Keratinocyte (primary cell): ENCODE data around the gene DCXR. TPM values are rescaled to one million over a fixed set of nuclear protein-coding genes. Genes with fewer than 3 reads are reported as not detected.

Experiments used
- DNase-seq: peaks from one replicate; pipeline ENCODE4 v3.0.0-alpha.2; 2011; ENCODE audit warnings: low read depth, missing footprints, low spot score
- FAIRE-seq: peaks from 2 replicates; lab custom pipeline; 2011; peaks lifted over from hg19 to GRCh38; lab: Jason Lieb, UNC
- H2AFZ ChIP-seq: 2 replicates; pipeline ENCODE4 v1.6.0; 2012; ENCODE audit warnings: low read length, control low read depth, inconsistent platforms; ENCODE audit not compliant: control insufficient read depth
- H3K27ac ChIP-seq: 2 replicates; pipeline ENCODE4 v1.5.1; 2011; ENCODE audit warnings: low read length; ENCODE audit not compliant: control insufficient read depth, insufficient read depth
- H3K27me3 ChIP-seq: 3 replicates; pipeline ENCODE4 v1.6.0; 2011; ENCODE audit warnings: low read length; ENCODE audit not compliant: control insufficient read depth, insufficient read depth; ENCODE audit errors: extremely low read depth
- H3K36me3 ChIP-seq, 2 experiments: 2 replicates in 1 of 2; 3 replicates in 1 of 2; pipeline ENCODE4 v1.5.1; 2011; ENCODE audit warnings: low read length in 2 of 2, mild to moderate bottlenecking in 1 of 2; ENCODE audit not compliant: control insufficient read depth in 2 of 2, insufficient read depth in 2 of 2; ENCODE audit errors: extremely low read depth in 1 of 2
- H3K4me1 ChIP-seq: 3 replicates; pipeline ENCODE4 v1.5.1; 2011; ENCODE audit warnings: low read length; ENCODE audit not compliant: control insufficient read depth, insufficient read depth; ENCODE audit errors: extremely low read depth
- H3K4me2 ChIP-seq: 3 replicates; pipeline ENCODE4 v1.6.0; 2011; ENCODE audit warnings: low read depth, low read length; ENCODE audit not compliant: control insufficient read depth, insufficient read depth; ENCODE audit errors: extremely low read depth
- H3K4me3 ChIP-seq, 3 experiments: fragments of 200-600 bp in 1 of 3; sonication (generic) in 1 of 3; 2 replicates in 2 of 3; 3 replicates in 1 of 3; pipeline ENCODE4 v1.5.1; 2011 to 2016; ENCODE audit warnings: low read length in 3 of 3, mild to moderate bottlenecking in 3 of 3, control low read depth in 2 of 3, inconsistent platforms in 1 of 3, low read depth in 1 of 3, mixed read lengths in 1 of 3, mixed run types in 1 of 3, moderate library complexity in 1 of 3; ENCODE audit not compliant: control insufficient read depth in 2 of 3, insufficient read depth in 2 of 3; ENCODE audit errors: extremely low read depth in 1 of 3
- H3K79me2 ChIP-seq: 2 replicates; pipeline ENCODE4 v1.6.0; 2012; ENCODE audit warnings: low read length; ENCODE audit not compliant: control insufficient read depth, insufficient read depth
- H3K9ac ChIP-seq: 3 replicates; pipeline ENCODE4 v1.6.0; 2011; ENCODE audit warnings: low read length; ENCODE audit not compliant: control insufficient read depth, insufficient read depth; ENCODE audit errors: extremely low read depth
- H3K9me1 ChIP-seq: 3 replicates; pipeline ENCODE4 v1.6.0; 2011; ENCODE audit warnings: low read length; ENCODE audit not compliant: control insufficient read depth, insufficient read depth; ENCODE audit errors: extremely low read depth
- H3K9me3 ChIP-seq: 2 replicates; pipeline ENCODE4 v1.5.1; 2012; ENCODE audit warnings: low read depth, low read length; ENCODE audit not compliant: control insufficient read depth
- H4K20me1 ChIP-seq: 3 replicates; pipeline ENCODE4 v1.6.0; 2011; ENCODE audit warnings: low read length; ENCODE audit not compliant: control insufficient read depth, insufficient read depth; ENCODE audit errors: extremely low read depth
- EZH2 ChIP-seq: IDR thresholded peaks from one replicate; pipeline ENCODE4 v1.6.1; 2012; ENCODE audit warnings: inconsistent platforms, mild to moderate bottlenecking, low read length, moderate library complexity
- dilution Hi-C: fragments of 300-500 bp; cut with MboI; formaldehyde crosslinking; loops from one replicate; pipeline ENCODE4 v1.7.0; 2020; ENCODE audit warnings: low sequenced_read_pairs; ENCODE audit not compliant: extremely low pct_ligation_motif_present
- polyA plus RNA-seq, 5 experiments: library from polyadenylated mRNA; depleted of rRNA in 3 of 5; stranded (reverse) in 3 of 5; stranded (forward) in 1 of 5; unstranded in 1 of 5; fragments of >200 nt; gene quantifications; 1 replicate in 1 of 5; 2 replicates in 3 of 5; 3 replicates in 1 of 5; pipeline versions ENCODE4 v1.2.1 to v1.2.3, GENCODE V29; 2011 to 2012; ENCODE audit warnings: missing spikeins in 2 of 5, low read depth in 1 of 5, low replicate concordance in 1 of 5
- TF ChIP-seq, protein P1 (sequence below), 3 experiments: IDR thresholded peaks in 1 of 3; conservative IDR thresholded peaks in 1 of 3; optimal IDR thresholded peaks in 1 of 3; 2 replicates in 2 of 3; 3 replicates in 1 of 3; pipeline versions ENCODE3 to v1.5.1; 2011; ENCODE audit warnings: low read length in 3 of 3, mild to moderate bottlenecking in 3 of 3, moderate library complexity in 2 of 3, control low read depth in 1 of 3, inconsistent platforms in 1 of 3; ENCODE audit not compliant: insufficient read depth in 2 of 3; ENCODE audit errors: extremely low read depth in 1 of 3

Gene DCXR
- polyA plus RNA-seq, 1 donor (not counting 4 experiments of a cell fraction or from before 2014, with no cell fraction given): 45.4 TPM

DNA sequence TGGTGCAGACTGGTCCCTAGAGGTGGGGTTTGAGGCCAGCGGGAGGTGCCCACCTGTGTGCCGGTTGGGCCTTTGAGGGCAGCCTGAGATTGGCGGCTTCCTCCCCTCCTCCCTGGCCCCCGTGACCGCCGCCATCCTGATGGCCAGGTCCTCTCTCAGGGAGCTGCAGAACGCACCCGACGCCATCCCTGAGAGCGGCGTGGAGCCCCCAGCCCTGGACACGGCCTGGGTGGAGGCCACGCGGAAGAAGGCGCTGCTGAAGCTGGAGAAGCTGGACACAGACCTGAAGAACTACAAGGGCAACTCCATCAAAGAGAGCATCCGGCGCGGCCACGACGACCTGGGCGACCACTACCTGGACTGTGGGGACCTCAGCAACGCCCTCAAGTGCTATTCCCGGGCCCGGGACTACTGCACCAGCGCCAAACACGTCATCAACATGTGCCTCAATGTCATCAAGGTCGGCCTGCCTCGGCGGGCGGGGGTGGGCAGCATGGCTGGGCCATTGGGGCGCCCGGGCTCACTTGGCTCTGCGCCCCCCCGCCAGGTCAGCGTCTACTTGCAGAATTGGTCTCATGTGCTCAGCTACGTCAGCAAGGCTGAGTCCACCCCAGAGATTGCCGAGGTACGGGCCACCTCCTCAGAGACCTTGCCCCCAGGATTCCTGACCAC is 17.0 kb upstream of the DCXR start:
- no peaks in the 10 kb centered on the region for H4K20me1 ChIP-seq
- dilution Hi-C loops: no loop called here
- no peak overlapping the region for H2AFZ ChIP-seq
- H3K79me2 ChIP-seq: peaks cover 25% of the 10 kb centered on the region
- no peak for TF ChIP-seq EZH2
- TF ChIP-seq, protein P1, sequence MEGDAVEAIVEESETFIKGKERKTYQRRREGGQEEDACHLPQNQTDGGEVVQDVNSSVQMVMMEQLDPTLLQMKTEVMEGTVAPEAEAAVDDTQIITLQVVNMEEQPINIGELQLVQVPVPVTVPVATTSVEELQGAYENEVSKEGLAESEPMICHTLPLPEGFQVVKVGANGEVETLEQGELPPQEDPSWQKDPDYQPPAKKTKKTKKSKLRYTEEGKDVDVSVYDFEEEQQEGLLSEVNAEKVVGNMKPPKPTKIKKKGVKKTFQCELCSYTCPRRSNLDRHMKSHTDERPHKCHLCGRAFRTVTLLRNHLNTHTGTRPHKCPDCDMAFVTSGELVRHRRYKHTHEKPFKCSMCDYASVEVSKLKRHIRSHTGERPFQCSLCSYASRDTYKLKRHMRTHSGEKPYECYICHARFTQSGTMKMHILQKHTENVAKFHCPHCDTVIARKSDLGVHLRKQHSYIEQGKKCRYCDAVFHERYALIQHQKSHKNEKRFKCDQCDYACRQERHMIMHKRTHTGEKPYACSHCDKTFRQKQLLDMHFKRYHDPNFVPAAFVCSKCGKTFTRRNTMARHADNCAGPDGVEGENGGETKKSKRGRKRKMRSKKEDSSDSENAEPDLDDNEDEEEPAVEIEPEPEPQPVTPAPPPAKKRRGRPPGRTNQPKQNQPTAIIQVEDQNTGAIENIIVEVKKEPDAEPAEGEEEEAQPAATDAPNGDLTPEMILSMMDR (optimal IDR thresholded peaks at IDR 0.05 in 1 of 3, IDR thresholded peaks at IDR 0.05 in 1 of 3, conservative IDR thresholded peaks at IDR 0.05 in 1 of 3; ENCODE audit: extremely low read depth in 1 of 3, insufficient read depth in 2 of 3, low read length in 3 of 3): no peak
- H3K9ac ChIP-seq: no peak overlapping the region
- H3K4me3 ChIP-seq: no peak overlapping the region
- peaks cover 24 to 33% of the 10 kb centered on the region in 2 experiments for H3K36me3 ChIP-seq
- no peak for DNase-seq
- FAIRE-seq: no peak
- no peaks in the 10 kb centered on the region for H3K9me3 ChIP-seq
- H3K9me1 ChIP-seq: no peaks in the 10 kb centered on the region
- no peaks in the 10 kb centered on the region for H3K27me3 ChIP-seq
- H3K4me1 ChIP-seq: peaks cover 11% of the 10 kb centered on the region
- no peak overlapping the region for H3K4me2 ChIP-seq
- no peak overlapping the region for H3K27ac ChIP-seq

DNA sequence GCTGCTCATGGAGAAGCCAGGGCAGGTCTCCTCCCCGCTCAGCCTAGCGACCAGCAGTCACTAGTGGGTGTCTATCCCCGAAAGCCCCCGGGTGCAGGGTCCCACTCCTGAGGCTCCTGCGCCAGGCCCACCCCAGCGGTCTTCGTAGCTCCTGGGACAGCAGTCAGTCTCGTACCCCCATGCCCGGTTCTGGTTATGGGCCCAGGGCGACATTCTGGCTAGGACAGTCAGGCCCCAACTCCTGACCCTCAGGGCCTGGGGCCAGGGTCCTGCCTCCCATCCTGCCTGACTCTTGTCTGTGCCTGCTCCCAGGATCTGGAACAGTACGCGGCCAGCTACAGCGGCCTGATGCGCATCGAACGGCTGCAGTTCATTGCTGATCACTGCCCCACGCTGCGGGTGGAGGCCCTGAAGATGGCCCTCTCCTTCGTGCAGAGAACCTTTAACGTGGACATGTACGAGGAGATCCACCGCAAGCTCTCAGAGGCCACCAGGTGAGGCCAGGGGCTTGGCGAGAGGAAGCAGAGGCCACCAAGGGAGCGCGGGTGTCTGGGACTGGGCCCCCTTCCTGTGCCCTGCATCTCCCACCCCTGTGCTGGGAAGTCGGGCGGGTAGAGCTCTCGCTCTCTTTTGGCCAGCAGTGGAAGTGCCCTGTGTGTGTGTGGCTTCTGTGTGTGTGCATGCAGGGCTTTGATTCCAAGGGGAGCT is 16.2 kb upstream of the DCXR start:
- Histone ChIP-seq H3K4me1 (peaks cover 11% of the 10 kb centered on the region), H3K4me2 (no peak overlapping the region), H4K20me1 (no peaks in the 10 kb centered on the region), H3K9me1 (no peaks in the 10 kb centered on the region), H3K79me2 (peaks cover 25% of the 10 kb centered on the region), H2AFZ (no peak overlapping the region), H3K9me3 (no peaks in the 10 kb centered on the region), H3K36me3 (peaks cover 24 to 30% of the 10 kb centered on the region in 2 experiments), H3K27ac (no peak overlapping the region), H3K9ac (no peak overlapping the region), H3K27me3 (no peaks in the 10 kb centered on the region), H3K4me3 (no peak overlapping the region)
- FAIRE-seq (no peak), DNase-seq (no peak)
- dilution Hi-C loops: no loop called here
- no peak for TF ChIP-seq EZH2
- TF ChIP-seq, protein P1 (optimal IDR thresholded peaks at IDR 0.05 in 1 of 3, IDR thresholded peaks at IDR 0.05 in 1 of 3, conservative IDR thresholded peaks at IDR 0.05 in 1 of 3; ENCODE audit: extremely low read depth in 1 of 3, insufficient read depth in 2 of 3, low read length in 3 of 3): no peak
